ACHN (cell line): ENCODE results near the gene RAP1B.
A peak's percentile ranks its signal among the peaks of the same experiment; 100 is the strongest.
"Not testable (repeated sequence)": the region's sequence is repeated elsewhere in the genome, so short reads cannot be mapped to it uniquely, and the experiment has no call there.

ENCODE experiments used
- DNase-seq: peaks from one replicate; pipeline ENCODE4 v3.0.0-alpha.2; 2015
- in situ Hi-C: cut with HindIII; loops from 2 replicates; pipeline ENCODE4 v1.10.0; 2017; ENCODE audit warnings: low sequenced_read_pairs, low pct_ligation_motif_present, low pct_unique_long_range_greater_than_20kb

Gene RAP1B

GRCh38 chr12:68628698-68629097 lies 18.0 kb downstream of the RAP1B start:
- in situ Hi-C loops: no loop called here
- no peak for DNase-seq

DNA sequence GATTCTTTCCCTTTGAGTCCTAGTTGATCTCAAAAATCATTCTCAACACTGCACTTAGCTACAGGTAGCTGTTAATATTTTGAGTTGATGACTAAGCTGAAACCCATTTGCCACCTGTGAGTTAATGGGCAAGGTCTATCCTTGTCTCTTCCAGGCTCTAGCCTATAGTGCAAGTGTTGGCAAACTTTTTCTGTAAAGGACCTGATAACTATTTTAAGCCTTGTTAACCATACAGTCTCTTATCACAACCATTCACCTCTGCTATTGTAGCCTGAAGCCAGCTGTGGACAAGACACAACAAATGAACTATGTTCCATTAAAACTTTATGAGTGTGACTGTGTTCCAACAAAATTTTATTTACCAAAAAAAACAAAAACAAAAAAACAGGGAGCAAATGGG lies 19.4 kb downstream of the RAP1B start:
- DNase-seq: no peak
- in situ Hi-C loops: no loop called here

DNA sequence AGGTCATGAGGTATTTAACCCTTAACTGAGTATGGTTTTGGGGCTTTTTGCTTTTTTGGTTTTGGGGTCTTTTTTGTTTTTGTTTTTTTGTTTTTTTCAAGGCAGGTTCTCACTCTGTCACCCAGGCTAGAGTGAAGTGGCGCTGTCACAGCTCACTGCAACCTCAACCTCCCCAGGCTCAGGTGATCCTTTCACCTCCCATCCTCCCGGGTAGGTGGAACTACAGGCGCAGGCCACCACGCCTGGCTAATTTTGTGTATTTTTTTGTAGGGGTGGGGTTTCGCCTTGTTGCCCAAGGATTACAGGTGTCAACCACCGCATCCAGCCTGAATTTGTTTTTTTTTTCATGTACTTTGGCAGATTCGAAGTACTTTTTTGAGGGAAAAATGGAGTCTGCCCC lies 19.9 kb downstream of the RAP1B start:
- no peak for DNase-seq
- in situ Hi-C loops: no loop called here

DNA sequence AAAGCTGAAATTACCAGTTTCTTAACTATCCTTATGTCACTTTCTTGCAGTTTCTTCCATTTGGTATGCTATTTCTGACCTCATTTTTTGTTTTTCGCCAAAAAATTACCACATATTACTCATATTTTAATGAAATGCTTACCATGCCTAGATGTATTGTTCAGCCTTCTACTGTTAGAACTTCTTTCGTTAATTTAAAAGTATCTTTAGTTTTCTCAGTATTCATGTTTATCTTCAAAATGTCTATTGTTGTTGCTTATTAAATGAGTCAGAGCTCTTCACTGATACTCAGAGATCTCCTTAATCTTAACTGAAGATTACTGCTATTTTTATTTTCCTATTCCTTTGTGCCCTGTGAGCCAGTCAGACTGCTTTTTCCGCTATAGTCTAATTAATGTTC lies 20.5 kb downstream of the RAP1B start:
- no peak for DNase-seq
- in situ Hi-C loops: no loop called here

GRCh38 chr12:68632486-68632885 lies 21.8 kb downstream of the RAP1B start:
- no peak for DNase-seq
- in situ Hi-C loops: no loop called here

DNA sequence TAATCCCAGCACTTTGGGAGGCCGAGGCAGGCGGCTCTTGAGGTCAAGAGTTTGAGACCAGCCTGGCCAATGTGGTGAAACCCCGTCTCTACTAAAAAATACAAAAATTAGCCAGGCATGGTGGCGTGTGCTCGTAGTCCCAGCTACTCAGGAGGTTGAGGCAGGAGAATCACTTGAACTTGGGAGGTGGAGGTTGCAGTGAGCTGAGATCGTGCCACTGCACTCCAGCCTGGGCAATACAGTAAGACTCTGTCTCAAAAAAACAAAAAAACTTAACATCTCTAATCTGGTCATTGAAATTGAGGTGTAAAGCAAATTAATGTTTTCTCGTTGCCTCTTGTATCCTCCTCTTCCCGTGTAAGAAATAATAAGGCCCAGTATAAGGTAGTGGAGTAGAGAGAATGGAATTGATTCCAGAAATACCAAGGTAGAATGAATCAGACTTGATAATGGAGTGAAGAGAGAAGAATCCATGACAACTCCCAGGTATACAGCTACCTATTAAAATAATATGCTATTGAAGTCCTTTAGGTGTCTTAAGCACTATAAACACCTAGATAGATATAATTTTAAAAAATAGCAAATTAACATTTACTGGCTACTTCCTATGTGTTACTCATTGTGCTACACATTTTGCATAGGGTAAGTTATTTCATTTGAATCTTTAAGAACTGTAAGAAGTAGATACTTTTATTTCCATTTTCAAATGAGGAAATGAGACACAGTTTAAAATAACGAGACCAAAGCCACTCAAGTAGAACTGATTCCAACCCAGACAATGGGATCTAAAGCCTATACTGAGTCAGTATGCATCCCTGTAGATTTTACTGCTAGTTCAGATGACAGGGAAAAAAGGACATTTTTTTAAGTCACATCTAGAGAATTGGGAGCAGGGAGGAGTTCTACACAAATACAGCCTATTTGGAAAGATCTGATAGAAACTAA lies 23.2 kb downstream of the RAP1B start:
- no peak for DNase-seq
- in situ Hi-C loops: no loop called here

DNA sequence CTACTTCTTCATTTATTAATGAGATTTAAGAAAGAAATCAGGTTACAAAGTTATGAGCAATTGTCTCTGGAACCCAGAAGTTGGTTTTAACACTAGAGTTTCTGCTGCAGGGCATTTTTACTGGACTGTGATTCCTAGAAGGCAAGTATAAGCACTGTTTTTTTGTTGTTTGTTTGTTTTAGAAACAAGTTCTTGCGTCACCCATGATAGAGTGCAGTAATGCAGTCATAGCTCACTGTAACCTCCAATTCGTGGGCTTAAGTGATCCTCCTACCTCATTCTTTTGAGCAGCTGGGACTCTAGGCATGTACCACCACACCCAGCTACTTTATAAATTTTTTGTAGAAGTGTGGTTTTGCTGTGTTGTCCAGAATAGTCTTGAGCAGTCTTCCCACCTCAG lies 25.6 kb downstream of the RAP1B start:
- in situ Hi-C loops: no loop called here
- DNase-seq: no peak

DNA sequence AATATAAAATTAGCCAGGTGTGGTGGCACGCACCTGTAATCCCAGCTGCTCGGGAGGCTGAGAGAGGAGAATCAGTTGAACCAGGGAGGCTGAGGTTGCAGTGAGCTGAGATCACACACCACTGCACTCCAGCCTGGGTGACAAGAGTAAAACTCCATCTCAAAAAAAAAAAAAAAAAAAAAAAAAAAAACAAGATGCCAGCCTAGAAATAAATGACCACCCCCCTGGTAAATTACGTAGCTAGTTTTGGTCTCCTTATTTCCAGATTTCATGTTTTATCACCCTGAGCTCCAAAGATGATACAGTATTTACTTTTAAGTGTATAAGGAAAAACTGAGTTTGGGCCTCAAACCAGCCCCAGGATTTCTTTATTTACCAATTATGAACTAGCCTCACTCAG lies 26.7 kb downstream of the RAP1B start:
- in situ Hi-C loops: not testable (repeated sequence)

DNA sequence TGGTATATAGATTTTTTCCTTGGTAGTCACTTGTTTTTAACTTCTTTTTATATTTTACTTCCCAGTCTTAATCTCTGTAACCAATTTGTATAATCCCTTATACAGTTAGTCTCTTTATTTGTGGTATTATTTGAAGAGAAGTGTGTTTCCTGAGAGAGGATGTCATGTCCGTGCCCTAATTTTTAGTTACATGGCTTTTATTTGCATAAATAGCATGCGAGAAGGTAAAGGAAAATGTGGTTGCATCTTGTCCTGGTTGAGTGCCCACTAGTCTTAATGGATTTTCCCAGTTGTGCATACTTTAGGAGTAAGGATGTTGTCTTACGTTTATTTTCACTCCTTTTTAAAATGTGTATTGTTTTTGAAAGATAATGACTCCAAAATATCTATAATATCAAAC lies 27.5 kb downstream of the RAP1B start:
- in situ Hi-C loops: no loop called here
- no peak for DNase-seq

More for the DNA sequence above, 26.7 kb downstream of the RAP1B start:
- not testable (repeated sequence) for DNase-seq

DNA sequence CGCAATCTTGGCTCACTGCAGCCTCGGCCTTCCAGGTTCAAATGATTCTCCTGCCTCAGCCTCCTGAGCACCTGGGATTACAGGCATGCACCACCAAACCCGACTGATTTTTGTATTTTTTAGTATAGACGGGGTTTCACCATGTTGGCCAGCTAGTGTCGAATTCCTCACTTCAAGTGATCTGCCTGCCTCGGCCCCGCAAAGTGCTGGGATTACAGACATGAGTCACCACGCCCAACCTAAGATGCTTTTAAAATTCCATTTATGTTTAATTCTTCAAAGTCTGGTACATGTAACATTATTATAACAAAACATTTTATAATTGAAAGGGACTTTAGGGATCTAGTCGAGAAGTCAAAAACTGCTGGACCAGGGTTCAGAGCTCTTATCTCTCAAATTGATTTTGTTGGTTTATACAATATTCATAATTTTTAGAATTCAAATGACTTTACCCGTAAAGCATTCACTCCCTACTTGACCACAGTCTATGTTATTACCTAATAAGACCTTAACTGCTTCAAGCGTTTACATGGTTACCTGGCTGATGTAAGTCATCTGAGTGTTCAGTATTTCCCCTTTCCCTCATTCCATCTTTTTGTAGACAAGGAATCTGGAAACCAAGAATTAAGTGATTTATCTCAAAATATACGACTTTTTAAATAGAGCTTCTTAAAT lies 28.2 kb downstream of the RAP1B start:
- DNase-seq: no peak
- in situ Hi-C loops: no loop called here

- in situ Hi-C loops: no loop called here
Measured at GRCh38 chr12:68639396-68639767, 28.7 kb downstream of the RAP1B start.

GRCh38 chr12:68641138-68641537 lies 30.4 kb downstream of the RAP1B start:
- in situ Hi-C loops: no loop called here
- no peak for DNase-seq

More at GRCh38 chr12:68639396-68639767, 28.7 kb downstream of the RAP1B start:
- DNase-seq: no peak

DNA sequence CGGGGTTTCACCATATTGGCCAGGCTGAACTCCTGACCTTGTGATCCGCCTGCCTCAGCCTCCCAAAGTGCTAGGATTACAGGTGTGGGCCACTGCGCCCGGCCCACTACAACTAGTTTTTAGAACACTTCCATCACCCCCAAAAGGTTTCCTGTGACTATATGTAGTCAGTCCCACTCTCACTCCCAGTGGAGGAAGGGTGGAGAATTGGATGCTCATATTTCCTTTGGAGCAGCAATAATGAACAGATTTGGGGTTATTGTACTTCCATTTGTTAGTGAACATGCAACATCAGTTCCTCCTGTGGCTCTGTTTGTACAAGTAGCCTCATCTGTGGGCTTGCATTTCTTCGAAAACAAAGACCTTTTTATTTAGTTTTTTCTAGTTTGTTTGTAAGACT lies 35.8 kb downstream of the RAP1B start:
- in situ Hi-C loops: no loop called here
- DNase-seq: no peak

DNA sequence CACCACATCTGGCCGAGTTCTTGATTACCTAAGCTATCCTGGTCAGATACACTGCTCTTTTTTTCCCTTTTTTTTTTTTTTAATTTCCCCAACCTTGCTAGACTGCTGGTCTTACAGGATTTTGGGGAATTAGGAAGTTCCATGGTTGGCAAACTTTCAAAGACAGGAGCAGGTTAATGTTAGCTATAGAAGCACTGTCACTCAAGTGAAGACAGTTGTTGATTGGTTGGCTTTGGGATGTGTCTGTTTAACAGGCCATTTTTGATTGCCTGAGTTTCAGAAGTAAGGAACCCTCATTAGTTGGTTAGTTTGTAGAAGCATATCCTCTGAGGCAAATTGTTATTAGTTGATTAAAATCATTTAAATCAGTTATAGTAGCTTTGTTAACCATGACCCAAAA lies 36.8 kb downstream of the RAP1B start:
- no peak for DNase-seq
- in situ Hi-C loops: no loop called here

- DNase-seq: no peak
- in situ Hi-C loops: no loop called here
Measured at GRCh38 chr12:68648179-68648578, 37.5 kb downstream of the RAP1B start.

DNA sequence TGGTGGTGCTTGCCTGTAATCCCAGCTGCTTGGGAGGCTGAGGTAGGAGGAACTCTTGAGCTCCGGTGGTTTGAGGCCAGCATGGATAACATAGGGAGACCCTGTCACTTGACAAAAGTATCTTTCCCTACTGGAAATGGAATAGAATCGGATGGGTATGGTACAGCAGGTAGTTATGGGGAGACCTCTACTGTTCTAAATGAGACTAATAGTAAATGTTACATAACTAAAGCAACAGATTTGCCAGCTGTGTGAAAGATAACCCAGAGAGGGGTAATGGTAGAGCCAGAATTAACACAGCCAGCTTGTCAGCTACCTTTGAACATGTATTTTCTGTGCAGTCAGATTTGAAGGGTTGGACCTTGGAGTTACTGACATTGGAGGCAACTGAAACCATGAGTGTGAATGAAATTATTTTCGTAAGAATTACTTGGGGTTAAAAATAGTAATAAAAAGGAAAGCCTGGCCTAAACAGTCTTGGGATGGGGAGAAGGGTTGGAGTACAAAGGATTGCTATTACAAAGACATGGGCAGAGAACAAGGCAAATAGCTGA lies 54.4 kb downstream of the RAP1B start:
- DNase-seq: no peak
- in situ Hi-C loops: no loop called here

GRCh38 chr12:68667291-68667690 lies 56.6 kb downstream of the RAP1B start:
- in situ Hi-C loops: no loop called here
- DNase-seq: no peak

- peak; percentile 19 for DNase-seq
- in situ Hi-C loops: no loop called here
Measured at GRCh38 chr12:68667896-68668295, 57.2 kb downstream of the RAP1B start.

GRCh38 chr12:68671179-68671578 lies 60.5 kb downstream of the RAP1B start:
- no peak for DNase-seq
- in situ Hi-C loops: no loop called here

DNA sequence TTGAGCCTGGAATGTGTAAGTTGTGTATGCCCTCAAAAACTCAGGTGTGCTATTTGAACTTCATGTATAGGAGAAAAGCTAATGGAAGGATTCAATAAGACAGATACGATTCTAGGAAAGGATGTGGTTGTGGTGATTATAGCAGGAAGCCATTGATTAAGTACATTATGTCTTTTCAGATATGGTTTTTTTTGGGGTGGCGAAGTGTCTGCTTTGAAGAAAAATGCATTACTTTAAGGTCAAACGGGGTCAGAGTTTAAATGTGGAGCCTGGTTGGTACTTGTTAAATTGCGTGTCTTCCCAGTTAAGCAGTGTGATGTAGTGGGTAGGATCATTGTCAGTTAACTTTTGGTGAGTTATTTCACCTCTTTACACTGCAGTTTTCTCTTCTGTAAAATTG lies 63.1 kb downstream of the RAP1B start:
- DNase-seq: no peak
- in situ Hi-C loops: no loop called here
